ENCODE measurements around the gene KCND2.

Gene KCND2

GRCh38 chr7:120304674-120305073 lies 31.7 kb downstream of the KCND2 start:
- no peaks in the 10 kb centered on the region for H3K36me3 ChIP-seq (ENCODE audit: control insufficient read depth in 2 of 2, insufficient read depth in 2 of 2, low read length in 2 of 2)
- no peaks in the 10 kb centered on the region for H3K9me3 ChIP-seq (ENCODE audit: control insufficient read depth in 2 of 2, low read length in 2 of 2)
- H3K27ac ChIP-seq (ENCODE audit: low read depth in 2 of 2, low read length in 2 of 2), result no peak overlapping the region
- H3K9ac ChIP-seq (ENCODE audit: low read depth in 1 of 2, low read length in 2 of 2), result no peak overlapping the region
- no peaks in the 10 kb centered on the region for H3K4me1 ChIP-seq (ENCODE audit: control insufficient read depth in 2 of 2, insufficient read depth in 2 of 2, low read length in 2 of 2)
- H3K4me3 ChIP-seq (ENCODE audit: low read length in 2 of 2), result no peak overlapping the region
- H3K27me3 ChIP-seq (ENCODE audit: control insufficient read depth in 2 of 2, insufficient read depth in 2 of 2, low read length in 2 of 2), result no peaks in the 10 kb centered on the region

- Histone ChIP-seq H3K4me1 (ENCODE audit: control insufficient read depth in 2 of 2, insufficient read depth in 2 of 2, low read length in 2 of 2) (no peaks in the 10 kb centered on the region), H3K27ac (ENCODE audit: low read depth in 2 of 2, low read length in 2 of 2) (no peak overlapping the region), H3K27me3 (ENCODE audit: control insufficient read depth in 2 of 2, insufficient read depth in 2 of 2, low read length in 2 of 2) (no peaks in the 10 kb centered on the region), H3K4me3 (ENCODE audit: low read length in 2 of 2) (no peak overlapping the region), H3K36me3 (ENCODE audit: control insufficient read depth in 2 of 2, insufficient read depth in 2 of 2, low read length in 2 of 2) (no peaks in the 10 kb centered on the region), H3K9ac (ENCODE audit: low read depth in 1 of 2, low read length in 2 of 2) (no peak overlapping the region), H3K9me3 (ENCODE audit: control insufficient read depth in 2 of 2, low read length in 2 of 2) (no peaks in the 10 kb centered on the region)
These were observed 35.1 kb downstream of the KCND2 start for GRCh38 chr7:120307991-120308545.

DNA sequence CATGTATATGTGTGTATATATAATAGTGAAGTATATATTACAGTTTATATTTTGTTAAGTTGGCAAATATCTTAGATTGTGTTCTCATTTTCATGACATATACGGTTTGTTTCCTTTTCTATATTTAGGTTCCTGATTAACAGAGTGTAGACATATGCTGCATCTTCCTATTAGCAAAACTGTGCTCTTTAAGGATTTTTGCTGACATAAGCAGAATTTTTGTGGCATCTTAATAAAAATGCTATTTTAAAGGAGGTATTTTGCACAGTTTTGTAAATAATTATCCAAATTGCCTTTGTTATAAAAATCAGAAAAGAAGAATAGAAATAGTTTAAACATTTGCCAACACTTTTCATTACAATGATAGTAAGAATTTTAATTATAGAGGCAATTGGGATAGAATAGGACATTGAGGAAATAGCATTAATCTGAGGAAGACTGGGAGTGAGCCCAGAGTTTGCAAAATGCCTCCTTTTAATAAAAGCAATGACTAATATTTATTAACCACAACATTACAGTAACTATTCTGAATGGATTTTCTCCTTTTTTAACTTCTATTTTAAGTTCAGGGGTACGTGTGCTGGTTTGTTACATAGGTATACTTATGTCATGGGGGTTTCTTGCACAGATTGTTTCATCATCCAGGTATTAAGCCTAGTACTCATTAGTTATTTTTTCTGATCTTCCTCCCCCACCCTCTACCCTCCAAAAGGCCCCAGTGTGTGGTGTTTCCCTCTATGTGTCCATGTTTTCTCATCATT lies 38.2 kb downstream of the KCND2 start:
- Histone ChIP-seq H3K4me1 (ENCODE audit: control insufficient read depth in 2 of 2, insufficient read depth in 2 of 2, low read length in 2 of 2) (no peaks in the 10 kb centered on the region), H3K9ac (ENCODE audit: low read depth in 1 of 2, low read length in 2 of 2) (no peak overlapping the region), H3K9me3 (ENCODE audit: control insufficient read depth in 2 of 2, low read length in 2 of 2) (no peaks in the 10 kb centered on the region), H3K4me3 (ENCODE audit: low read length in 2 of 2) (no peak overlapping the region), H3K27me3 (ENCODE audit: control insufficient read depth in 2 of 2, insufficient read depth in 2 of 2, low read length in 2 of 2) (no peaks in the 10 kb centered on the region), H3K36me3 (ENCODE audit: control insufficient read depth in 2 of 2, insufficient read depth in 2 of 2, low read length in 2 of 2) (no peaks in the 10 kb centered on the region), H3K27ac (ENCODE audit: low read depth in 2 of 2, low read length in 2 of 2) (no peak overlapping the region)

DNA sequence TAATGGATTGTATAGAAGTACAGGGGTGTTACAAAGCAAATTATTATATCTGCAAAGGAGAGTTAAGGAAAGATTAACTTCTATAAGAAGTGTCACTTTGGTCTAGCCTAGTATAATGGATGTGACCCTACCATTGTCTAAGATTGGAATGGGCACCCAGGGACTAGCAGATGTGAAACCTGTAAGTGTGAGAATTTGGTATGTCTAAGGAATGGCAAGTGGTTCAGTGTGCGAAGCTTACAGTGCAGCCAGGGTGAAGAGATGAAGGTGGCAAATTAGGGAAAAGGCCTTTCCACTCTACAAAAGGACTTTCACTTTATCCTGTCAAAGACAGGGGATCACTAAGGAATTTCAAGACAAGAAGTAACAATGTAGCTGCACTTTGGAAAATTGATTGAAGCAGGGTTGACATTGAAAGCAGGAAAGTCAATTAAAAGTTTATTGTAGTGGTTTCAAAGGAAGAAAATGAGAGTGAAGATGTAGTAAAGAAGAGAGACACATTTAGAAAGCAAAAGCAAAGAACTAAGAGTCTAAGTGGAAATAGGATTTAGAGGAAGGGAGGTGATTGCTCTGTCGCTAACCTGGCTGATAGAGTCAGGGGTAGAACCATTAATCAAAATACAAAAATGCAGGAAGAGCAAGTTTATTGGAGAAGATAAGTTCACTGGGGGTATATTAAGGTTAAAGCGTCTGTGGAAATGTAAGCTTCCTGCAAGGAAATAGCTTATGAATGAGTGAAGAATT lies 47.4 kb downstream of the KCND2 start:
- Histone ChIP-seq H3K27ac (ENCODE audit: low read depth in 2 of 2, low read length in 2 of 2) (no peak overlapping the region), H3K36me3 (ENCODE audit: control insufficient read depth in 2 of 2, insufficient read depth in 2 of 2, low read length in 2 of 2) (no peaks in the 10 kb centered on the region), H3K9ac (ENCODE audit: low read depth in 1 of 2, low read length in 2 of 2) (no peak overlapping the region), H3K4me1 (ENCODE audit: control insufficient read depth in 2 of 2, insufficient read depth in 2 of 2, low read length in 2 of 2) (no peaks in the 10 kb centered on the region), H3K27me3 (ENCODE audit: control insufficient read depth in 2 of 2, insufficient read depth in 2 of 2, low read length in 2 of 2) (no peaks in the 10 kb centered on the region), H3K4me3 (ENCODE audit: low read length in 2 of 2) (no peak overlapping the region), H3K9me3 (ENCODE audit: control insufficient read depth in 2 of 2, low read length in 2 of 2) (no peaks in the 10 kb centered on the region)

DNA sequence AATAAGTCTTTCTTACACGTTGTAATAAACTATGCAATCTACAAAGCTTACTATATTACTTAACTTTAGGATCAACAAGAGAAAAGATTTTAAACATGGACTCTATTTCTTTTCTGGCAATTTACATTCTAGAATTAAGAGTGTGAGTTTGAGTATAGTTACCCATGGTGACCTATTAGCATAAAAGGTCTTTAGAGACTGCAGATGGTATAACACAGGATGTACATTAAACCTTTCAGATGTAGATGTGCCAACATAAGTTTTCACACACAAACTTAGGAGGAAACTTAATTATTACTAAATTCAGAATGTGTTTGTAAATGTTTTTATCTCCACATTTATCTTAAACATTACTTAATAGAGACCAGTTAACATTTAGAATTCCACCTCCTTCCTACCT lies 54.1 kb downstream of the KCND2 start:
- H3K4me1 ChIP-seq (ENCODE audit: control insufficient read depth in 2 of 2, insufficient read depth in 2 of 2, low read length in 2 of 2), result no peaks in the 10 kb centered on the region
- no peak overlapping the region for H3K9ac ChIP-seq (ENCODE audit: low read depth in 1 of 2, low read length in 2 of 2)
- H3K27ac ChIP-seq (ENCODE audit: low read depth in 2 of 2, low read length in 2 of 2), result no peak overlapping the region
- H3K9me3 ChIP-seq (ENCODE audit: control insufficient read depth in 2 of 2, low read length in 2 of 2), result no peaks in the 10 kb centered on the region
- H3K27me3 ChIP-seq (ENCODE audit: control insufficient read depth in 2 of 2, insufficient read depth in 2 of 2, low read length in 2 of 2), result no peaks in the 10 kb centered on the region
- no peaks in the 10 kb centered on the region for H3K36me3 ChIP-seq (ENCODE audit: control insufficient read depth in 2 of 2, insufficient read depth in 2 of 2, low read length in 2 of 2)
- no peak overlapping the region for H3K4me3 ChIP-seq (ENCODE audit: low read length in 2 of 2)

DNA sequence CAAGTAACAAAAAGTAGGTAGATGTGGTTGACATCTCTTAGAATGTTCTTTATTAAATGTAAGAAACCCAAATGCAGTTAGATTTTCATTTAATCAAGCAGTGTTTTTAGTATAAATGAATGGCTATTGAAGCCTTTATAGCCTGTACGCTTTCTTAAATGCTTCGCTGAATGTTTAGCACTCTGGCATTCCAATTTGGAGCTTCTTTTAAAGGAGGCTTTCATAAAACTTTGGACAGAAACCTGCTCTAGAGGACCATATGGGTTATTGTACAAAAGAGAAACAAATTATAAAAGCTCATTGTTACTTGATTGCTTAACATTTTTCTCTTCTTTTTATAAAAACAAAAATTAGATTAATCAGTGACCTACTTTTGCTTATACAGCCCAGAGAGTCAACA lies 59.5 kb downstream of the KCND2 start:
- Histone ChIP-seq H3K9ac (ENCODE audit: low read depth in 1 of 2, low read length in 2 of 2) (no peak overlapping the region), H3K9me3 (ENCODE audit: control insufficient read depth in 2 of 2, low read length in 2 of 2) (no peaks in the 10 kb centered on the region), H3K4me3 (ENCODE audit: low read length in 2 of 2) (no peak overlapping the region), H3K27ac (ENCODE audit: low read depth in 2 of 2, low read length in 2 of 2) (no peak overlapping the region), H3K4me1 (ENCODE audit: control insufficient read depth in 2 of 2, insufficient read depth in 2 of 2, low read length in 2 of 2) (no peaks in the 10 kb centered on the region), H3K27me3 (ENCODE audit: control insufficient read depth in 2 of 2, insufficient read depth in 2 of 2, low read length in 2 of 2) (no peaks in the 10 kb centered on the region), H3K36me3 (ENCODE audit: control insufficient read depth in 2 of 2, insufficient read depth in 2 of 2, low read length in 2 of 2) (no peaks in the 10 kb centered on the region)

- no peak overlapping the region for H3K27ac ChIP-seq (ENCODE audit: low read depth in 2 of 2, low read length in 2 of 2)
- H3K36me3 ChIP-seq (ENCODE audit: control insufficient read depth in 2 of 2, insufficient read depth in 2 of 2, low read length in 2 of 2), result no peaks in the 10 kb centered on the region
- no peaks in the 10 kb centered on the region for H3K4me1 ChIP-seq (ENCODE audit: control insufficient read depth in 2 of 2, insufficient read depth in 2 of 2, low read length in 2 of 2)
- H3K9me3 ChIP-seq (ENCODE audit: control insufficient read depth in 2 of 2, low read length in 2 of 2), result no peaks in the 10 kb centered on the region
- H3K9ac ChIP-seq (ENCODE audit: low read depth in 1 of 2, low read length in 2 of 2), result no peak overlapping the region
- no peaks in the 10 kb centered on the region for H3K27me3 ChIP-seq (ENCODE audit: control insufficient read depth in 2 of 2, insufficient read depth in 2 of 2, low read length in 2 of 2)
- no peak overlapping the region for H3K4me3 ChIP-seq (ENCODE audit: low read length in 2 of 2)
These were observed 61.5 kb downstream of the KCND2 start for GRCh38 chr7:120334475-120334874.

DNA sequence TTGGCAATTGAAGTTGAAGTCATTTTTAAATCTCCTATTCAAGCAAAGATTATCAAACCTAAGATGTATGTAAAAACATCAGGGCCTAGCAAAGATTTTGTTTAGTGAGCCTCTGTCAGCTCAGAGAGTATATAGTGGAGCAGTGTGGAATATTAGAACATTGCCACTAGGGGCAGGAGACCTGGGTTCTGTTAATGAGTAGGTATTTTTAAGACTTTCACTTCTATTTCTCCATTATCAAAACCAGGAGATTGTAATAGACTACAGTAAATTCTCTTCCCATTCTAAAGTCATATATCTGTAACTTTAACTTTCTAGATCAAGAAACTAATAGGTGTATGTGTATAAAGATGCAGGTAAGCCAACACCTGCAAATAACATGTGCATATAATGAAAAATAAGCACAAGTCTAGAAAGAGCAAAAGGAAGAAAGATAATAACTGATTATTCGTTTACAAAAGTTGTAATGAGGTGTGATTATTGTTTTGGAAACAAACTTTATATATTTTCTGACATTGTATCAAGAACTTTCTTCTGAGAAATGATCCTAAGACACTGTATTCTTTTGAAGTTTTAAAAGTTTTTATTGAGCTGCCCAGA lies 64.4 kb downstream of the KCND2 start:
- no peaks in the 10 kb centered on the region for H3K4me1 ChIP-seq (ENCODE audit: control insufficient read depth in 2 of 2, insufficient read depth in 2 of 2, low read length in 2 of 2)
- H3K27ac ChIP-seq (ENCODE audit: low read depth in 2 of 2, low read length in 2 of 2), result no peak overlapping the region
- no peaks in the 10 kb centered on the region for H3K9me3 ChIP-seq (ENCODE audit: control insufficient read depth in 2 of 2, low read length in 2 of 2)
- H3K27me3 ChIP-seq (ENCODE audit: control insufficient read depth in 2 of 2, insufficient read depth in 2 of 2, low read length in 2 of 2), result no peaks in the 10 kb centered on the region
- no peak overlapping the region for H3K4me3 ChIP-seq (ENCODE audit: low read length in 2 of 2)
- no peak overlapping the region for H3K9ac ChIP-seq (ENCODE audit: low read depth in 1 of 2, low read length in 2 of 2)
- H3K36me3 ChIP-seq (ENCODE audit: control insufficient read depth in 2 of 2, insufficient read depth in 2 of 2, low read length in 2 of 2), result no peaks in the 10 kb centered on the region

- H3K9ac ChIP-seq (ENCODE audit: low read depth in 1 of 2, low read length in 2 of 2), result no peak overlapping the region
- H3K27ac ChIP-seq (ENCODE audit: low read depth in 2 of 2, low read length in 2 of 2), result no peak overlapping the region
These were observed 71.3 kb downstream of the KCND2 start for GRCh38 chr7:120344276-120344675.

GRCh38 chr7:120353171-120353570 lies 80.2 kb downstream of the KCND2 start:
- Histone ChIP-seq H3K36me3 (ENCODE audit: control insufficient read depth in 2 of 2, insufficient read depth in 2 of 2, low read length in 2 of 2) (no peaks in the 10 kb centered on the region), H3K4me1 (ENCODE audit: control insufficient read depth in 2 of 2, insufficient read depth in 2 of 2, low read length in 2 of 2) (no peaks in the 10 kb centered on the region), H3K27ac (ENCODE audit: low read depth in 2 of 2, low read length in 2 of 2) (no peak overlapping the region), H3K9me3 (ENCODE audit: control insufficient read depth in 2 of 2, low read length in 2 of 2) (no peaks in the 10 kb centered on the region), H3K4me3 (ENCODE audit: low read length in 2 of 2) (no peak overlapping the region), H3K9ac (ENCODE audit: low read depth in 1 of 2, low read length in 2 of 2) (no peak overlapping the region), H3K27me3 (ENCODE audit: control insufficient read depth in 2 of 2, insufficient read depth in 2 of 2, low read length in 2 of 2) (no peaks in the 10 kb centered on the region)

More at GRCh38 chr7:120344276-120344675, 71.3 kb downstream of the KCND2 start:
- Histone ChIP-seq H3K4me3 (ENCODE audit: low read length in 2 of 2) (no peak overlapping the region), H3K9me3 (ENCODE audit: control insufficient read depth in 2 of 2, low read length in 2 of 2) (no peaks in the 10 kb centered on the region), H3K4me1 (ENCODE audit: control insufficient read depth in 2 of 2, insufficient read depth in 2 of 2, low read length in 2 of 2) (no peaks in the 10 kb centered on the region), H3K27me3 (ENCODE audit: control insufficient read depth in 2 of 2, insufficient read depth in 2 of 2, low read length in 2 of 2) (no peaks in the 10 kb centered on the region), H3K36me3 (ENCODE audit: control insufficient read depth in 2 of 2, insufficient read depth in 2 of 2, low read length in 2 of 2) (no peaks in the 10 kb centered on the region)

All from mucosa of rectum (tissue), 2 donors.